ENCODE measurements around the gene PQBP1. TPM values are rescaled to one million over a fixed set of nuclear protein-coding genes. Genes with fewer than 3 reads are reported as not detected.

The PQBP1 gene
- total RNA-seq, 2 experiments from 2014 or later = 58.2 to 61.0 TPM

- Mint-ChIP-seq H3K27me3 (no peaks in the 10 kb centered on the region), H3K27ac (no peak overlapping the region), H3K4me1 (peaks cover 2% of the 10 kb centered on the region), H3K4me3 (no peak overlapping the region), H3K9me3 (no peaks in the 10 kb centered on the region), H3K36me3 (peaks cover 2% of the 10 kb centered on the region)
- ATAC-seq (ENCODE audit: low read depth) = no peak
- POLR2A ChIA-PET = no interaction called here
- DNase-seq = no peak
Measured at GRCh38 chrX:48905090-48905790, 7.5 kb downstream of the PQBP1 start.

DNA sequence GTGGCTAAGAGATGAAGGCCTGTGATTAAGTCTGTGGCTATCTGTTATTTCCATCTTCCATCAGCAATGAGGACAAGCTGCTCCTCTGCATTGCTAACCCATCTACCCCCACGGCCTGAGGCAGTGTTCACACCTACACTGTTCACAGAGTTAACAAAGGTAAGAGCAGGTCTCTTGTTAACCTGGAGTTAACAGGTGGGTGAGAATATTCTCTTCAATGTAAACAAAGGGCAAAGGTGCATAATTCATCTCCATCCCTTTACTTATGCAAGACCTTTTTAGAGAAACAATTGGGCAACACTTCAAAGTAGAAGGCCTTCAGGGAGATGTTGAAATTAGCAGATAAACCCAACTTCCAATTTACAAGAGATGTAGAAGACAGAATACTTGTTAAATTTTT, 10.9 kb downstream of the PQBP1 start:
- no peaks in the 10 kb centered on the region for H3K36me3 Mint-ChIP-seq
- H3K4me1 Mint-ChIP-seq = peaks cover 19% of the 10 kb centered on the region
- POLR2A ChIA-PET = no interaction called here
- no peak overlapping the region for H3K27ac Mint-ChIP-seq
- no peak for ATAC-seq (ENCODE audit: low read depth)
- no peaks in the 10 kb centered on the region for H3K27me3 Mint-ChIP-seq
- DNase-seq = no peak
- H3K9me3 Mint-ChIP-seq = no peaks in the 10 kb centered on the region
- H3K4me3 Mint-ChIP-seq = no peak overlapping the region

DNA sequence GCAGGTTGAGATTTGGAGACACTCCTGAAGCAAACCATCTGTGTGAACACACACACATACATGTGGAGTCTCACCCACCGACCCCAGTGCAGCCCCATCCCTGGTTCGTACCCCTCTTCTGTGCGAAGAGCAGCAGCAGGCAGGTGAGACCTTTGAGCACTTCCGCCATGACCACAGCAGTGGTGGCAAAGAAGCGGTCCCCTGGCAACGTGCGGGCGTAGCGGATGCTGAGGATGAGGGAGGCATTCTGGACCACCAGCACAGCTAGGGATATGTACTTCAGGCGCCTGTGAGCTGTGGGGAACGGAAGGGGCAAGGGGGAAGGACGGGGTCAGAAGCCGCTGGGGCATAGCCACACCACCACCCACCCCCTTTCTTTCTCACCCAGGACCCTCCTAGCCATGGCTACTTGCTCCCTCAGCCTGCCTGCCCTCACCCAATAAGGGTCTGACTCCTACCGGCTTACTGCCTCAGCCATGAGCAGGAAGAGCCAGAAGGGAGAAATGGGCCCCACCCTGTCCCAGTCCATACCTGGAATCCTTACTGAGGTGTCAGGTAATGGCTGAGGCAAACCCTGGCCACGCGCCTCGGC, 12.1 kb downstream of the PQBP1 start:
- POLR2A ChIA-PET = no interaction called here
- H3K4me1 Mint-ChIP-seq = peaks cover 24% of the 10 kb centered on the region
- no peak overlapping the region for H3K4me3 Mint-ChIP-seq
- no peaks in the 10 kb centered on the region for H3K9me3 Mint-ChIP-seq
- H3K27me3 Mint-ChIP-seq = no peaks in the 10 kb centered on the region
- no peak overlapping the region for H3K27ac Mint-ChIP-seq
- DNase-seq = no peak
- ATAC-seq (ENCODE audit: low read depth) = no peak
- H3K36me3 Mint-ChIP-seq = no peaks in the 10 kb centered on the region

DNA sequence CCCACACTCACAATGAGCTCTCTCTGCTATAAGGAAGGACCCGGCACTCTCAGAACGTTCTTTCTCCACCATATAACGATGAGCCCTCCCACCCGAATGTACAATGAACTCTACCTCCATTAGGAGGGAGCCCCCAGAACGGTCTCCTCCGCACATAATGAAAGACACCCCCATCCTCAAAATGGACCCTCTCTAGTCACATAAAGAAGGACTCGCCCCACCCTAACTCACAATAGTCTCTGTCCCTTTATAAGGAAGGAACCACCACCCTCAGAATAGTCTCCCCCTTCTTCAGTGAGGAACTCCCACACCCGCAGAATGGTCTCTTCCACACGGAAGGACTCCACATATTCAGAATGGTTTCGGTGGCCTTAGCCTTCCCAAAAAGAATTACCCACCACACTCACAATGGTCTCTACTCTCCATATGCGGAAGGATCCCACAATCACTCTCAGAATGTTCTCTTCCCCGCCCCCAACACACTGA, 13.2 kb downstream of the PQBP1 start:
- peak overlapping the region; percentile 93 for H3K27ac Mint-ChIP-seq
- DNase-seq = no peak
- H3K4me3 Mint-ChIP-seq = peak overlapping the region; percentile 93
- H3K27me3 Mint-ChIP-seq = no peaks in the 10 kb centered on the region
- no peaks in the 10 kb centered on the region for H3K36me3 Mint-ChIP-seq
- POLR2A ChIA-PET = interaction anchor here (1.0 to 3.0 kb wide), 6 partner anchors 13 to 262 kb away, joined by 5 to 21 read pairs (median 10); partner anchors contain the start of genes PQBP1 and TIMM17B
- peak; percentile 1 for ATAC-seq (ENCODE audit: low read depth)
- no peaks in the 10 kb centered on the region for H3K9me3 Mint-ChIP-seq
- peaks cover 26% of the 10 kb centered on the region for H3K4me1 Mint-ChIP-seq

DNA sequence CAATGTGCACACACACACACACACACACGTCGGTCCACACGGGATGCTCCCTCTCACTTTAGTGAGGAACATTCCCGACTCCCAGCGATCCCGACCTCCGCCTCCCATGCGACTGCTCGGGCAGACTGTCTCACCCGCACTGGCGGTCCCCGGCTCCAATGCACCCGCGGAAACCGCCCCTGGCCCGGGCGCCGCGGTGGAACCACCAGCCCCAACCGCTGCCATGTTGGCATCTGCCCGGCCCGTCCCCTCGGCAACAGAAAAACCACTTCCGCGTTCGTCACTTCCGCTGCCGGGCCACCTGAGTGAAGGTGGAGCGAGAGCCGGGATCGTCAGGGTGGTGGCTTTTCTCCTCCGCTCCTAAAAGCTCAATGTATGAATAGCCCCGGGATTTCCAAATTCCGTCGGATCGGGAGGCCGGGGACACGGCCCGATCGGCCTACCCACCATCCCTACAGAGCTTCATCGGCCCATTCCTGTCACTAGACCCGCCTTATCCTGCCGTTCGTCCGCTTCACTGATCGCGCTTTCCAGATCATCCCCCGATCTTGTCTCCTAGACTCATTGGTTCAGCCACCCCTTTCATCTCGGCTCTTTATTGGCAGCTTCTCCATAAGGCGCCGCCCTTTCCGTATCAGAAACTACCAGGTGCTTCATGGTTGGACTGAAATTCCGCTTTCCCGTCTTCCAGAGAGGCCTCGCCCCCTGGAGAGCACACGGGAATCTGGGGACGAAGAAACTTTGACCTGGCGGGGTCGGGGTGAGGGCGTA, 13.9 kb downstream of the PQBP1 start, which contains the start of gene SLC35A2:
SLC35A2 (minus strand) TSS at position 235 of the 771 bp plus-strand sequence; CDS start at position 225, 10 bp downstream.
- no peaks in the 10 kb centered on the region for H3K9me3 Mint-ChIP-seq
- DNase-seq = peak; percentile 87
- POLR2A ChIA-PET = interaction anchor here (0.5 to 3.0 kb wide), 11 partner anchors 14 to 264 kb away, joined by 3 to 21 read pairs (median 5); partner anchors contain the start of genes PQBP1 and TIMM17B
- peak within 1 kb of the TSS; percentile 93 for H3K27ac Mint-ChIP-seq
- peak; percentile 85 for ATAC-seq (ENCODE audit: low read depth)
- peak within 1 kb of the TSS; percentile 93 for H3K4me3 Mint-ChIP-seq
- H3K4me1 Mint-ChIP-seq = peaks cover 26% of the 10 kb centered on the region
- H3K27me3 Mint-ChIP-seq = no peaks in the 10 kb centered on the region
- no peaks in the 10 kb centered on the region for H3K36me3 Mint-ChIP-seq

GRCh38 chrX:48913605-48914366, 16.1 kb downstream of the PQBP1 start:
- H3K27me3 Mint-ChIP-seq = no peaks in the 10 kb centered on the region
- no peaks in the 10 kb centered on the region for H3K9me3 Mint-ChIP-seq
- no peak overlapping the region for H3K27ac Mint-ChIP-seq
- peaks cover 10% of the 10 kb centered on the region for H3K36me3 Mint-ChIP-seq
- POLR2A ChIA-PET = interaction anchor here (1.2 kb wide), 1 partner anchor 24 kb away, joined by 3 read pairs; no protein-coding TSS in a partner anchor
- no peak overlapping the region for H3K4me3 Mint-ChIP-seq
- ATAC-seq (ENCODE audit: low read depth) (no peak), DNase-seq (no peak)
- peaks cover 25% of the 10 kb centered on the region for H3K4me1 Mint-ChIP-seq

GRCh38 chrX:48914593-48915493, 17.1 kb downstream of the PQBP1 start:
- Mint-ChIP-seq H3K27ac (peak overlapping the region; percentile 60), H3K27me3 (no peaks in the 10 kb centered on the region), H3K9me3 (no peaks in the 10 kb centered on the region), H3K36me3 (peaks cover 10% of the 10 kb centered on the region), H3K4me1 (peaks cover 33% of the 10 kb centered on the region), H3K4me3 (peak overlapping the region; percentile 56)
- ATAC-seq (ENCODE audit: low read depth) (no peak), DNase-seq (no peak)
- POLR2A ChIA-PET = interaction anchor here (1.2 to 1.4 kb wide), 2 partner anchors 23 to 43 kb away, joined by 3 read pairs; no protein-coding TSS in a partner anchor

GRCh38 chrX:48917139-48918001, 19.6 kb downstream of the PQBP1 start:
- POLR2A ChIA-PET = interaction anchor here (0.7 to 4.2 kb wide), 3 partner anchors 22 to 202 kb away, joined by 3 to 51 read pairs (median 3); no protein-coding TSS in a partner anchor
- Mint-ChIP-seq H3K36me3 (peaks cover 14% of the 10 kb centered on the region), H3K4me1 (peaks cover 29% of the 10 kb centered on the region), H3K27ac (peak overlapping the region; percentile 87), H3K9me3 (no peaks in the 10 kb centered on the region), H3K27me3 (no peaks in the 10 kb centered on the region), H3K4me3 (peak overlapping the region; percentile 97)
- ATAC-seq (ENCODE audit: low read depth) (peak; percentile 57), DNase-seq (peak; percentile 86)

GRCh38 chrX:48918301-48918642, 20.5 kb downstream of the PQBP1 start:
- Mint-ChIP-seq H3K36me3 (peaks cover 14% of the 10 kb centered on the region), H3K4me1 (peaks cover 28% of the 10 kb centered on the region), H3K27me3 (no peaks in the 10 kb centered on the region), H3K4me3 (peak overlapping the region; percentile 97), H3K9me3 (no peaks in the 10 kb centered on the region), H3K27ac (peak overlapping the region; percentile 87)
- DNase-seq (peak; percentile 33), ATAC-seq (ENCODE audit: low read depth) (no peak)
- POLR2A ChIA-PET = interaction anchor here (4.2 kb wide), 1 partner anchor 21 kb away, joined by 51 read pairs; no protein-coding TSS in a partner anchor

DNA sequence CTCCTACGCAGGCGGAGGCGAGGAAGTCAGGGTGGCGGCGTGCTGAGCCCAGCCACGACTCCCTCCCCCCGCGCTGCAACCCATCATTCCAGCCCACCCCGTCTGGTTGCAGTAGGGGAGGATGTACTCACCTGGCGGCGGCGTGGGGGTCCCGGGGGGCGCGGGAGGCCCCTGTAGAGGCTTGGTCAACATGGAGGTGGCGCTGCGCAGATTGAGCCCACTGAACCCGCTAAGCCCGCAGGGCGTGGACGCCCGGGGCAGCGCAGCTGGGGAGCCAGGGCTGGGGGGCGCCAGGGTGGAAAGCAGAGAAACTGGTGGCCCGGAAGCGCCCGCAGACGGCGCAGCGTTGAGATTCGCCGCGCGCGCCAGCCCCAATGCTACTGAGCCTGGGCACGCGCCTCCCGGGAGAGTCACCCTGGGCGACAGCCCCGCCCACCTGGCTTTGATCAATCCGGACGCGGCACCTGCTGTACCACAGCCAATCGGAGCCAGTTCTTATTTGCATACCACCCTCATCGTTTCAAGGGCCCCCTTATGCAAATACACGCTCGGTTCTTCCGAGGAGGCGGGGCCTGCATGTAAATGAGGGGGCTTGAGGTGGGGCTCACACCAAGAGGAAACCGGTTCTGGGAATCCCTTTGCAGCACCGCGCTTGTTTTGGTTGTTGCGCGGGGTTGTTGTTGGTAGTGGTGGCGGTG, 21.1 kb downstream of the PQBP1 start, which contains the start of gene PIM2:
PIM2 (minus strand) TSS at position 382 of the 698 bp plus-strand sequence; CDS start at position 192, 190 bp downstream.
- no peaks in the 10 kb centered on the region for H3K9me3 Mint-ChIP-seq
- peaks cover 28% of the 10 kb centered on the region for H3K4me1 Mint-ChIP-seq
- H3K4me3 Mint-ChIP-seq = peak within 1 kb of the TSS; percentile 97
- POLR2A ChIA-PET = interaction anchor here (0.7 to 4.2 kb wide), 2 partner anchors 20 to 39 kb away, joined by 4 to 51 read pairs; no protein-coding TSS in a partner anchor
- peak; percentile 89 for DNase-seq
- H3K27me3 Mint-ChIP-seq = no peaks in the 10 kb centered on the region
- peak within 1 kb of the TSS; percentile 93 for H3K27ac Mint-ChIP-seq
- ATAC-seq (ENCODE audit: low read depth) = peak; percentile 79
- H3K36me3 Mint-ChIP-seq = peaks cover 14% of the 10 kb centered on the region

Measured in activated naive CD8-positive, alpha-beta T cell treated with anti-CD3 and anti-CD28 coated beads, Interleukin-2, amount 10 ng/mL, durations not matched to agents 7 days and 5 days (primary cell).